PFSK-1 (cell line): Measurements from ENCODE around the gene UTP18.

Source experiments
- FOXP2 ChIP-seq: optimal IDR thresholded peaks from 2 replicates; pipeline ENCODE3; 2011; ENCODE audit warnings: borderline replicate concordance, control low read depth, inconsistent platforms; ENCODE audit not compliant: insufficient read depth; ENCODE audit errors: extremely low read length, extremely low read depth
- POLR2AphosphoS5 ChIP-seq: IDR thresholded peaks from 2 replicates; pipeline ENCODE4 v1.6.1; 2012; ENCODE audit warnings: low read depth, mild to moderate bottlenecking, control low read depth, low read length, moderate library complexity
- SIN3A ChIP-seq: IDR thresholded peaks from 2 replicates; pipeline ENCODE4 v1.6.1; 2012; ENCODE audit warnings: mild to moderate bottlenecking, low read length, moderate library complexity, borderline replicate concordance; ENCODE audit not compliant: insufficient read depth
- TAF1 ChIP-seq: IDR thresholded peaks from 2 replicates; pipeline ENCODE4 v1.6.1; 2012; ENCODE audit warnings: low read length, control low read depth, borderline replicate concordance; ENCODE audit not compliant: insufficient read depth
- TF ChIP-seq, protein P1 (sequence below), 2 experiments: IDR thresholded peaks; 2 replicates each; pipeline versions ENCODE4 v1.6.1 to v1.8.0; 2011 to 2012; ENCODE audit warnings: low read depth in 2 of 2, low read length in 2 of 2, control low read depth in 1 of 2, inconsistent platforms in 1 of 2, mild to moderate bottlenecking in 1 of 2, moderate library complexity in 1 of 2; ENCODE audit not compliant: insufficient read depth in 1 of 2

DNA sequence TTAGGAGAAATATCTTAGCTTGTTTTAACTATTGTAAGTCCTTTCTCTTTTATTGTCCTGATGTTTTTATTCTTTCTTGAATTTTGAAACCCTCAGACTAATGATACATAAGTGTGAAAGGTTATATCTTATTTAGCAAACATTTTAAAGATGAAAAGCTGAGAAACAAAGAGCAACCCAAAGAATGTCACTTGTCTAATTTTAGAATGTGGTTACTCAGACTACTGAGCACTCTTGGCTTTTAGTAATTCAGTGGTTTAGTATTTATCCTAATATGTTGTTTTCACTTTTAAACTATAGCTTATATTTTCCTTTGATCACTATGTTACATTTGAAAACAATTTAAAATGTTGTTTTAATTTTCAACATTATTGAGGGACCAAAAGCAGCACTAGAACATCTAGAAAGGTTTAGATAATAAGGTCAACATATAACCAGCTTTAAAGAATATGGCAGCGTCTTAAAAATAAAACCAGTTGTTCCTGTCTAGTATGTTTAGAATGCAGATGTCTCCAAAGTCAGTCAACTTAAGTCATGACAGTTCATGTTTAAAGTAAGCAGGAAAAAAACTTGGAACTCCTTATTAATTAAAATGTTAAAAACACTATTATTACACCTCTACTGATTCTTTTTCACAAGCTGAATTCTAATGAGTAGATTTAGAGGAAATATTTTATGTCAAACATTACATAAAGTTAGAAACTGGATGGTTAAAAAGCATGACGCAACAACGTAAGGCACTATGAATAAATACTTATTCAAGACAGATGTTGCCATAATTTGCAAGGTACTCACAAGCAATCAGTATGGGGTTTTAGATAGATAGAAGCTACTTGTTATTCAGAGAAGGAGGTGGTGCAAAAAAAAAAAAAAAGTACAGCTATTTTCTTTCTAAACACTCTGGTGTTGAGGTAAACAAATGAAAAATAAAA lies 2.9 kb upstream of the UTP18 start:
- TF ChIP-seq POLR2AphosphoS5 (no peak), TAF1 (no peak), FOXP2 (no peak), SIN3A (no peak)
- TF ChIP-seq, protein P1, sequence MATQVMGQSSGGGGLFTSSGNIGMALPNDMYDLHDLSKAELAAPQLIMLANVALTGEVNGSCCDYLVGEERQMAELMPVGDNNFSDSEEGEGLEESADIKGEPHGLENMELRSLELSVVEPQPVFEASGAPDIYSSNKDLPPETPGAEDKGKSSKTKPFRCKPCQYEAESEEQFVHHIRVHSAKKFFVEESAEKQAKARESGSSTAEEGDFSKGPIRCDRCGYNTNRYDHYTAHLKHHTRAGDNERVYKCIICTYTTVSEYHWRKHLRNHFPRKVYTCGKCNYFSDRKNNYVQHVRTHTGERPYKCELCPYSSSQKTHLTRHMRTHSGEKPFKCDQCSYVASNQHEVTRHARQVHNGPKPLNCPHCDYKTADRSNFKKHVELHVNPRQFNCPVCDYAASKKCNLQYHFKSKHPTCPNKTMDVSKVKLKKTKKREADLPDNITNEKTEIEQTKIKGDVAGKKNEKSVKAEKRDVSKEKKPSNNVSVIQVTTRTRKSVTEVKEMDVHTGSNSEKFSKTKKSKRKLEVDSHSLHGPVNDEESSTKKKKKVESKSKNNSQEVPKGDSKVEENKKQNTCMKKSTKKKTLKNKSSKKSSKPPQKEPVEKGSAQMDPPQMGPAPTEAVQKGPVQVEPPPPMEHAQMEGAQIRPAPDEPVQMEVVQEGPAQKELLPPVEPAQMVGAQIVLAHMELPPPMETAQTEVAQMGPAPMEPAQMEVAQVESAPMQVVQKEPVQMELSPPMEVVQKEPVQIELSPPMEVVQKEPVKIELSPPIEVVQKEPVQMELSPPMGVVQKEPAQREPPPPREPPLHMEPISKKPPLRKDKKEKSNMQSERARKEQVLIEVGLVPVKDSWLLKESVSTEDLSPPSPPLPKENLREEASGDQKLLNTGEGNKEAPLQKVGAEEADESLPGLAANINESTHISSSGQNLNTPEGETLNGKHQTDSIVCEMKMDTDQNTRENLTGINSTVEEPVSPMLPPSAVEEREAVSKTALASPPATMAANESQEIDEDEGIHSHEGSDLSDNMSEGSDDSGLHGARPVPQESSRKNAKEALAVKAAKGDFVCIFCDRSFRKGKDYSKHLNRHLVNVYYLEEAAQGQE (IDR thresholded peaks at IDR 0.05; ENCODE audit: insufficient read depth in 1 of 2, low read depth in 2 of 2, low read length in 2 of 2) = no peak
